ENCODE data around the gene CBY1.

Gene CBY1

GRCh38 chr22:38705235-38706100 is 49.0 kb downstream of the CBY1 start, which contains the start of gene GTPBP1:
Gene GTPBP1, plus strand, starts transcription at chr22:38705944. Its CDS starts 12 bp downstream, at chr22:38705956.
- peak; percentile 98 for DNase-seq

GRCh38 chr22:38706101-38706900 is 49.9 kb downstream of the CBY1 start:
- DNase-seq, result no peak

DNA sequence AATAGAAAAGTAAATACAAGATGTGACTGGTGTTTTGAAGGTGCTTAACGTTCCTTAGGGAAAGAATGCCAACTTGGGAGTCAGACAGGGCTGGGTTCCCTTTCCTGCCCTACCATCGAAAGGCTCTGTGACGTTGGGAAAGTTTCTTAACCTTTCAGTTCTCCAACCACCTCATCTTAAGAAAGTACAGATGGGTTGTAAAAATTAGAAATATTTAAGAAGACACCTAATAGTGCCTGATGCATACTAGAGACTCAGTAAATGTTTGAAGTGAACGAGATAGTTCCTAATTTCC is 50.4 kb downstream of the CBY1 start:
- no peak for DNase-seq

DNA sequence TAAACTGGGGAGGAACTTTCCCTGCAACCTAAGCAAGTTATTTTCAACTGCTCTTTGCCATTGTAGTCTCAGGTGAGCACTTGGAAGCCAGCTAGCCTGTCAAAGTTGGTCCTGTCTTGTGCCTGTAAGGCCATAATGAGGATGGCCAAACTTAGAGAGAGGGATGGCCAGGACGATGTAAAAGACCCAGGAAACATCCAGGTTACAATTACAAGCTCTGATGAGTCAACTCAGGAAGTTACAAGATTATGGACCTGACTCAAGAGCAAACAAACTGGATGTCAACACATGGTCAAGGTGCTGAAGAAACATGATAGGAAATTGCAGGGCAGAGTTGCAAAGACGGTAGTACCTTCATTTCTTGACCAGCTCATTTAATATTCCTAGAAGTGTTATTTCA is 50.9 kb downstream of the CBY1 start:
- DNase-seq, result no peak

GRCh38 chr22:38707984-38708383 is 51.5 kb downstream of the CBY1 start:
- DNase-seq, result no peak

DNA sequence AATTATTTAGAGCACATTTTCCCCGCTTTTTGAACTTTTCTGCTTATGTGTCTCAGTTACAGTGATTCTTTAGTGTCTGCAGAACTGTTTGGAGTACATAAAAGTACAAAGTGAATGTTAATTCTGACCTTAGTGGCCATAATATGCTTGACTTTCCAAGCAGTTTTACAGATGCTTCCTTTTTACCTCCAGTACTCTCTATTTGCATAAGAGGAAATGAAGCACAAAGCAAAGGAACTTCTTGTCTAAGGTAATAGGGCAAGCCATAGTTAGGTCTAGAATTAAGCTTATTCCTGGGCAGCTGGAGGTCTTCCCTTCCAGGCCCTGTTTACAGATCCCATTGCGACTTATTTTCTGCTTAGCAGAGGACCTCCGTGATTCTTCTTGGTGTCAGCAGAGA is 52.9 kb downstream of the CBY1 start:
- DNase-seq, result no peak

DNA sequence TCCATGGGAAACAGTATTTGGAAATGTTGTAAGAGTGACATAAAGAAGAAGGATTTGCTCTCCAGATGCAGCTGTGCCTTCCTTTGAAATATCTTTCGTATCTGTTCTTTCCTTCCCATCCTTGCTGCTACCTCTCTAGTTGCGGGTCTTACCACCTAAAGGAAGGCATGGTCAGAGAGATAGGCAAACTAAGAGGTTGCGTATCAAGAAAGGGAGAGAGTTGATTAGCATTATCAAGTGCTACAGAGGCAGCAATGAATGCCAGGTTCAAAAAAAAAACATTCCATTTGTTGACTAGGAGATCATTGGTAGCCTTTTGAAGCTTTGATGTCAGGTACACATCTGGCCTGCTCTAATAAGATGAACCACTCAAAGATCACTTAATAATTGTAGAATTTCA is 53.9 kb downstream of the CBY1 start:
- no peak for DNase-seq

DNA sequence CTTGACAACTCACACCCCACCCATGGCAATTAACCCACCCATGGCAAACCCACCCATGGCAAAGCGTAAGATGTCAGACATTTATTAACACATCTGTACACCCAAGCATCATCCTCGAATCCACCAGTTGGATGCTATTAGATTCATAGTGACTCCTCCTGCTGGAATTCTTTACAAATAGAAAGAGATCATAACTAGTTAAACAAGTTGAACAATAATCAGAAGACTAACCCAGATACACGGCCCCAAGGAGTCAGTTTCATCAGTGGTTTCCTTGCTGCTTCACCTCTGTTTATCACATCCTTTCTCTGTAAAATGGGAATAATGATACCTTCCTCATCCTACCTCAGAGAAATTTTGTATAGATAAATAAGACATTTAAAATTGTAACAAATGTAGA is 54.4 kb downstream of the CBY1 start:
- DNase-seq, result no peak

- no peak for DNase-seq
Measured at GRCh38 chr22:38712486-38713207, 56.2 kb downstream of the CBY1 start.

GRCh38 chr22:38713921-38714320 is 57.5 kb downstream of the CBY1 start:
- DNase-seq, result no peak

- DNase-seq, result no peak
Measured at GRCh38 chr22:38715176-38715764, 58.8 kb downstream of the CBY1 start.

- no peak for DNase-seq
Measured at GRCh38 chr22:38715852-38716251, 59.4 kb downstream of the CBY1 start.

DNA sequence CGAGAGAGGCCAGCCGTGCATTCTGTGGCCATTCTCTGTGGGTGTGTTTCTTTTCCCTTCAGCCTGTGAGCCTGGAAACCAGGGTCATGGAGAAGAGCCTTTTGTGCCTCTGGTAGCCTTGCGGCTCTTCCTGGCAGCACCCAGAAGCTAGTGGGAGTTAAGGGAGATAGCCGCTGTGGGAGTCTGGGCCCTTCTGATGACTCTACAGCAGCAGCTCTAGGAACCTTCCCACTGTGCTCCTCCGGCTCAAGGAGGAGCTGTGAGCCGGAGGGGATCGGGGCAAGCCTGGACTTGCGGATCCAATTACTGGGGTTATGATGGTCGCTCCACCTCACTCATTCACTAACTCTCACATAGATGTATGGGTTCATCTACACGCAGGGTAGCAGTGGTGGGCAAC is 59.8 kb downstream of the CBY1 start:
- no peak for DNase-seq

DNA sequence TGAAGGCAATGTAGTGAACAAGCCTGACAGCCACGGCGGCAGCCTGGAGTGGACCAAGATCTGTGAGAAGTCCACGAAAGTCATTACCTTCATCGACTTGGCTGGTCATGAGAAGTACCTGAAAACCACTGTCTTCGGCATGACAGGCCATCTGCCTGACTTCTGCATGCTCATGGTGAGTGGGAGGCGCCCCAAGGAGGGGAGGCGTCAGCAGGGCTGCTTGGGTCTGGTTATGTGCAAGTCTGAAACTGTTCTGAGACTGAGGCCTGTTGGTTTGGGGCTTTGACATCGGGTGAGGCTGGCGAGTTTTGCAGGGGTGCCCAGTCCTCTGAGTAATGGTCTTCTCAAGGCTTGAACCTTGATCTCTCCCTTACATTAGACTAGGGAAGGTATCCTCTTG is 60.4 kb downstream of the CBY1 start:
- no peak for DNase-seq

- DNase-seq, result no peak
Measured at GRCh38 chr22:38717244-38717643, 60.8 kb downstream of the CBY1 start.

- DNase-seq, result peak; percentile 49
Measured at GRCh38 chr22:38718414-38718813, 62.0 kb downstream of the CBY1 start.

DNA sequence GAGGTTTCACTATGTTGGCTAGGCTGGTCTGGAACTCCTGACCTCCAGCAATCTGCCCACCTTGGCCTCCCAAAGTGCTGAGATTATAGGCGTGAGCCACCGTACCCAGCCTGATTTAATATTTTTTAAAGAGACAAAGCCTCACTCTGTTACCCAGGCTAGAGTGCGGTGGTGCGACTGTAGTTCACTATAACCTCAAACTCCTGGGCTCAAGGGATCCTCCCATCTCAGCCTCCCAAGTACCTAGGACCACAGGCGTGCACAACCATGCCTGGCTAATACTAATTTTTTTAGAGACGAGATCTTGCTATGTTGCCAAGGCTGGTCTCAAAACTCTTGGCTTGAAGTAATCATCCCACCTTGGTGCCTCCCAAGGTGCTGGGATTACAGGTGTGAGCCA is 62.8 kb downstream of the CBY1 start:
- no peak for DNase-seq

DNA sequence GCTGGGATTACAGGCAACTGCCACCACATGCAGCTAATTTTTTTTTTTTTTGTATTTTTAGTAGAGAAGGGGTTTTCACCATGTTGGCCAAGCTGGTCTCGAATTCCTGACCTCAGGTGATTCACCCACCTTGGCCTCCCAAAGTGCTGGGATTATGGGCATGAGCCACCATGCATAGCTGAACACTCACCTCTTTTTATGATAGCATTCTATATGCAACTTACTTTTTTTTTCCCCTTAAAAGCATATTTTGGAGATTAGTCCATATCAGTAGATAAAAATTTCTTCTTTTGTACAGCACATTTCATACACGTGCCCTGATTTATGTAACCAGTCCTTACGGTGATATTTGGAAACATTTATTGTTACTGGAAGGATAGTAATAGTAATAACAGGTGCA is 63.9 kb downstream of the CBY1 start:
- DNase-seq, result no peak

GRCh38 chr22:38721551-38721950 is 65.1 kb downstream of the CBY1 start:
- DNase-seq, result no peak
